ENCODE data around the gene SVOPL. TPM values are rescaled to one million over a fixed set of nuclear protein-coding genes. Genes with fewer than 3 reads are reported as not detected.

The SVOPL gene
- total and polyA plus RNA-seq, 10 of the 15 experiments (the other 5 are each of a cell fraction or from before 2014, with no cell fraction given), result 0.15 TPM; not detected in 9

GRCh38 chr7:138632384-138632783 is 68.8 kb downstream of the SVOPL start:
- DNase-seq (ENCODE audit: low read depth, low spot score), result no peak
- no peaks in the 10 kb centered on the region for H3K36me3 ChIP-seq (ENCODE audit: control insufficient read depth in 2 of 2, insufficient read depth in 2 of 2, low read length in 1 of 2)
- TF ChIP-seq, protein P1, sequence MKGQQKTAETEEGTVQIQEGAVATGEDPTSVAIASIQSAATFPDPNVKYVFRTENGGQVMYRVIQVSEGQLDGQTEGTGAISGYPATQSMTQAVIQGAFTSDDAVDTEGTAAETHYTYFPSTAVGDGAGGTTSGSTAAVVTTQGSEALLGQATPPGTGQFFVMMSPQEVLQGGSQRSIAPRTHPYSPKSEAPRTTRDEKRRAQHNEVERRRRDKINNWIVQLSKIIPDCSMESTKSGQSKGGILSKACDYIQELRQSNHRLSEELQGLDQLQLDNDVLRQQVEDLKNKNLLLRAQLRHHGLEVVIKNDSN (IDR thresholded peaks at IDR 0.05; ENCODE audit: borderline replicate concordance, extremely low read length, insufficient read depth, low read depth, low read length), result no peak
- TF ChIP-seq SMAD1 (IDR thresholded peaks at IDR 0.05; ENCODE audit: low read depth, partially characterized antibody) (no peak), HDAC2 (IDR thresholded peaks at IDR 0.05) (no peak), CHD2 (IDR thresholded peaks at IDR 0.05; ENCODE audit: borderline replicate concordance, low read depth, low read length) (no peak), STAT1 (conservative IDR thresholded peaks at IDR 0.05) (no peak), EGR1 (IDR thresholded peaks at IDR 0.05; ENCODE audit: borderline replicate concordance in 1 of 2, low read depth in 2 of 2, low read length in 2 of 2) (no peak), SMARCA5 (IDR thresholded peaks at IDR 0.05) (no peak), EP300 (IDR thresholded peaks at IDR 0.05; ENCODE audit: borderline replicate concordance in 1 of 2, control insufficient read depth in 1 of 2, low read depth in 2 of 2, low read length in 2 of 2) (no peak), CBX5 (IDR thresholded peaks at IDR 0.05; ENCODE audit: low read depth) (no peak), JUNB (IDR thresholded peaks at IDR 0.05) (no peak), KDM1A (IDR thresholded peaks at IDR 0.05; ENCODE audit: borderline replicate concordance) (no peak), ZNF24 (IDR thresholded peaks at IDR 0.05) (no peak), NR2F1 (conservative IDR thresholded peaks at IDR 0.05) (no peak)
- TF ChIP-seq, protein P2, sequence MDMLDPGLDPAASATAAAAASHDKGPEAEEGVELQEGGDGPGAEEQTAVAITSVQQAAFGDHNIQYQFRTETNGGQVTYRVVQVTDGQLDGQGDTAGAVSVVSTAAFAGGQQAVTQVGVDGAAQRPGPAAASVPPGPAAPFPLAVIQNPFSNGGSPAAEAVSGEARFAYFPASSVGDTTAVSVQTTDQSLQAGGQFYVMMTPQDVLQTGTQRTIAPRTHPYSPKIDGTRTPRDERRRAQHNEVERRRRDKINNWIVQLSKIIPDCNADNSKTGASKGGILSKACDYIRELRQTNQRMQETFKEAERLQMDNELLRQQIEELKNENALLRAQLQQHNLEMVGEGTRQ (IDR thresholded peaks at IDR 0.05; ENCODE audit: borderline replicate concordance, low read depth, low read length), result no peak
- H3K9me3 ChIP-seq (replicated peaks; ENCODE audit: control insufficient read depth, insufficient read depth, low read length), result no peaks in the 10 kb centered on the region
- intact Hi-C loops (cut with micrococcal nuclease; ENCODE audit: unreplicated experiment) (no loop called here), in situ Hi-C loops (cut with MboI) (no loop called here)
- H3K9ac ChIP-seq (ENCODE audit: control insufficient read depth, insufficient read depth, low read length), result no peak overlapping the region
- no peaks in the 10 kb centered on the region for H3K4me1 ChIP-seq (ENCODE audit: control insufficient read depth, insufficient read depth, low read length)
- ChIA-PET POLR2A (no interaction called here), CTCF (no interaction called here), RAD21 (ENCODE audit: unreplicated experiment) (no interaction called here), SMC1A (ENCODE audit: uncharacterized antibody, unreplicated experiment) (interaction anchor here (0.7 to 1.5 kb wide), 3 partner anchors 9 to 1905 kb away, joined by 3 to 5 read pairs (median 3); no protein-coding TSS in a partner anchor)
- no peaks in the 10 kb centered on the region; a peak in 1 of 4 replicates for H3K27me3 ChIP-seq (replicated peaks in 1 of 2; ENCODE audit: control insufficient read depth in 2 of 2, insufficient read depth in 2 of 2, low read length in 1 of 2)
- BruUV-seq (replicated peaks), result no TSS peak
- FAIRE-seq, result no peak
- ATAC-seq, result no peak
- H3K79me2 ChIP-seq (ENCODE audit: control insufficient read depth, insufficient read depth, low read length), result no peaks in the 10 kb centered on the region
- no peak overlapping the region for H3K27ac ChIP-seq (ENCODE audit: control insufficient read depth, insufficient read depth)
- H2AFZ ChIP-seq (ENCODE audit: control insufficient read depth, low read depth, low read length), result no peak overlapping the region
- 22% methylated on average over 2 of the region's 2 CpGs for WGBS (ENCODE audit: insufficient coverage, insufficient replicate concordance, low lambda C conversion rate, missing lambda C conversion rate)
- no peak overlapping the region for H3K4me2 ChIP-seq (ENCODE audit: control insufficient read depth, insufficient read depth)
- no peak overlapping the region for H3K4me3 ChIP-seq
- no peaks in the 10 kb centered on the region for H4K20me1 ChIP-seq (ENCODE audit: control insufficient read depth, insufficient read depth)
